Urinary bladder (tissue), 4 donors: ENCODE results near the gene NLGN4Y. TPM values are rescaled to one million over a fixed set of nuclear protein-coding genes. Genes with fewer than 3 reads are reported as not detected.
"Not testable (repeated sequence)": the region's sequence is repeated elsewhere in the genome, so short reads cannot be mapped to it uniquely, and the experiment has no call there.

ENCODE experiments used
- DNase-seq: peaks from one replicate; pipeline ENCODE4 v3.0.0-alpha.2; 2015; ENCODE audit errors: extremely low spot score
- H3K27ac ChIP-seq: one replicate; pipeline ENCODE4 v1.5.1; 2013; ENCODE audit warnings: low read depth, mild to moderate bottlenecking, moderate library complexity
- H3K36me3 ChIP-seq: one replicate; pipeline ENCODE4 v1.6.1; 2013; ENCODE audit warnings: mild to moderate bottlenecking, moderate library complexity; ENCODE audit not compliant: insufficient read depth
- H3K4me1 ChIP-seq: one replicate; pipeline ENCODE4 v1.6.1; 2013; ENCODE audit warnings: mild to moderate bottlenecking, moderate library complexity; ENCODE audit not compliant: insufficient read depth
- H3K4me3 ChIP-seq: one replicate; pipeline ENCODE4 v1.5.1; 2013; ENCODE audit warnings: low read depth, low read length
- WGBS: extraction: QIAGEN DNeasy Blood & Tissue Kit; methylation state at CpG from one replicate; pipeline ENCODE4 v1.1.7; 2013; 5-methylcytosine and 5-hydroxymethylcytosine counted together
- polyA plus RNA-seq: library from polyadenylated mRNA; stranded (reverse); fragments of 200-250 nt; gene quantifications from one replicate; pipeline ENCODE4 v1.2.3, GENCODE V29; 2013
- total RNA-seq: library from RNA; depleted of rRNA; stranded (reverse); fragments of >200 nt; gene quantifications from one replicate; pipeline ENCODE4 v1.2.3, GENCODE V29; 2014
- donor health status: healthy with polysubstance abuse.
- donor health status: healthy.

The NLGN4Y gene
- total and polyA plus RNA-seq, 2 donors = 0.05 to 9.4 TPM

DNA sequence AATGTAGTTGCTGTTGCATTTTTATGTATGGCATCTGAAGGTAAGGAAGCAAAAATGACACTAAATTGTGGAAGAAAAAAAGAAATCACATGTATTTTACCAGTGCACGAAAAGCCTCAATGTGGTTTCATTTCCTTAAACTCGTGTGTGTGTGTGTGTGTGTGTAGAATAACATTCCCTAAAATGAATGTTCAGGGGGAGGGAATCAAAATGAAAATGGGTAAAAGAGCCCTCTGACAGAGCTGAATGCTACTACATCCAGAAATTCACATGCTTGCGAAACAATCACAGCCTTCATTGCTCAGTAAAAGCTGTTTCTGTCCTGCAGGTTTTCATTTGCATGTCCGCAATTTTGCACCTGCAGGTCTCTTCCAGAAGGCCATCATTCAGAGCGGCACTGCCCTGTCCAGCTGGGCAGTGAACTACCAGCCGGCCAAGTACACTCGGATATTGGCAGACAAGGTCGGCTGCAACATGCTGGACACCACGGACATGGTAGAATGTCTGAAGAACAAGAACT lies 305.1 kb downstream of the NLGN4Y start:
- H3K4me1 ChIP-seq = no peaks in the 10 kb centered on the region
- no peak overlapping the region for H3K4me3 ChIP-seq
- H3K36me3 ChIP-seq = no peaks in the 10 kb centered on the region
- no peak for DNase-seq
- no peak overlapping the region for H3K27ac ChIP-seq
- WGBS = 92% methylated on average over 9 of the region's 9 CpGs

DNA sequence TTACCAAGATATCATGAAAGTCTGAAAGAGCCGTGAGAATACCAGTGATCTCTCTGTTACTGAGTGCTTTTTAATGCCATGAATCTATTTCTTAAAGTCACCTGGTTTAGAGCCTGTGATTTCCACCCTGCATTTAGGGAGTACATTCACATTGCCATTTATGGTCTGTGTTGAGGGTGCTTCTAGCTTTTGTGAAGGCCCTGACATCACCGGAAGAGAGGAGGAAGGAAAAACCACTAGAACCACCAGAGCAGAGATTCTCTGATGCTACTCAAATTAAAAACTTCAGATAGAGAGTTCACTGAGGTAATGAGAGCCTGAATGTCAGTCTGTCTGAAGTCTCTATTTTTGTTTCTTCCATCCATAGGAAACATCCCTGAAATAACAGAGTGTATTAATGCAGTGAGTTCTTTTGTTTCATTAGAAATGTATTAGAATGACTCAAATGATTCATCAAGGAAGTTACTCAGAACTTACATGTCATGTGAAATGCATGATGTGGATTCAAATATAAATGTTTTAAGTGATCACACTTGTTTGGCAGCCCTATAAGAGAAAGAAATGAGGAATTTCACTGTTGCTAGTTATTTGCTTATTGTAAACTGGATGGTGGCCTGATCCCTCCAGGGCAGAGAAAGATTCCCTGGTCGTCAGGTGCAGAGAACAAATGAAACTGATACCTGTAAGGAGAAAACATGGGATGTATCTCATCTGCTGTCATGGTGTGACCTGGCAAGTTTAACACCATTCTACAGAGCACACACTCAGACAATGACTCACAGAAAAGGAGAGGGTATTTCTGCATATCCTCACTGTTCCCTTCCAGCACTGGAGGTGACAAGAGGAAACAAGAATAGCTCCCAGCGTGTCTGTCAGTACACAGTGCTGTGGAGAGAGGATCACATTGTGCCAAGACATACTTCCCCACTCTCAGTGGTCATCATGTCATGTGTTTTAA lies 310.1 kb downstream of the NLGN4Y start:
- DNase-seq = no peak
- H3K36me3 ChIP-seq = no peaks in the 10 kb centered on the region
- no peak overlapping the region for H3K4me3 ChIP-seq
- no peaks in the 10 kb centered on the region for H3K4me1 ChIP-seq
- 64% methylated on average over 4 of the region's 4 CpGs for WGBS
- H3K27ac ChIP-seq = no peak overlapping the region

DNA sequence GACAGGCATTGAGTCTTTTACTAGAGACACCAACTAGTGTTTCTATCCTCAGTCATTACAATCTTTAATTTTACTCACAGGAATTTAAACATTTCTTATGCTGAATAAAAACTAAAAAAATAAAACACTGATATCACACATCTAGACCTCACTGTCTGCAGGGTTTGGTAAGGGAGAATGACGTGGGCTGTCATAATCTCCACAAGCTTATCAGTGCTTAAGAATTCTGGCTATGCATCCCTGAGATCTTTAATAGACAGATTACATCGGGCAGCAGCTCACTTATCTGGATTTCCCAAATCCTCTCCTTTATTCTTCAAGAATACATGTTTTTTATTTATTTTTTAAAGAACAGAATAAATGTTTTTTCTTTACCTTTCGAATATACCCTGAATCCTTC lies 313.1 kb downstream of the NLGN4Y start:
- DNase-seq = no peak
- no peak overlapping the region for H3K4me3 ChIP-seq
- no peaks in the 10 kb centered on the region for H3K36me3 ChIP-seq
- no peak overlapping the region for H3K27ac ChIP-seq
- H3K4me1 ChIP-seq = no peaks in the 10 kb centered on the region
- 52% methylated on average over 3 of the region's 3 CpGs for WGBS

DNA sequence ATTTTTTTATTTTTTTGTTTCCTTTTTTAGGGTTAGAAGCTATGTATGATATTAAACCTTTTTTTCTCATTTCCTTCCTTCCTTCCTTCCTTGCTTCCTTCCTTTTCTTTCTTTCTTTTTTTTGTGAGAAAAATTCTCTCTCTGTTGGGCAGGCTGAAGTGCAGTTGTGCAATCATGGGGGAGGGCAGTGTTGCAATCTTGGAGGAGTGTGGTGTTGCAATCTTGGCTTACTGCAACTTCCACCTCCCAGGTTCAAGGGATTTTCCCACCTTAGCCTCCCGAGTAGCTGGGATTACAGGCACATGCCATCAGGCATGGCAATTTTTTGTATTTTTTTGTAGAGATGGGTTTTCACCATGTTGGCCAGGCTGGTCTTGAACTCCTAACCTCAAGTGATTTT lies 326.4 kb downstream of the NLGN4Y start:
- no peaks in the 10 kb centered on the region for H3K4me1 ChIP-seq
- no peak overlapping the region for H3K27ac ChIP-seq
- no peaks in the 10 kb centered on the region for H3K36me3 ChIP-seq
- H3K4me3 ChIP-seq = no peak overlapping the region
- 74% methylated on average over 1 of the region's 1 CpG for WGBS
- DNase-seq = no peak

DNA sequence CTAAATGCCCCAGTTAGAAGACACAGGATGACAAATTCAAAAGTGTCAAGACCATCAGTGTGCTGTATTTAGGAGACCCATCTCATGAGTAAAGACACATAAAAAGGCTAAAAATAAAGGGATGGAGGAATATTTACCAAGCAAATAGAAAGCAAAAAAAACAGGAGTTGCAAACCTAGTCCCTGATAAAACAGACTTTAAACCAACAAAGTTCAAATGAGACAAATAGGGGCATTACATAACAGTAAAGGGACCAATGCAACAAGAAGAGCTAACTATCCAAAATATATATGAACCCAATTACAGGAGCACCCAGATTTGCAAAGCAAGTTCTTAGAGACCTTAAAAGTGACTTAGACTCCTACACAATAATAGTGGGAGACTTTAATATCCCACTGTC lies 336.1 kb downstream of the NLGN4Y start:
- no peak for DNase-seq
- Histone ChIP-seq H3K4me1 (no peaks in the 10 kb centered on the region), H3K36me3 (no peaks in the 10 kb centered on the region)

DNA sequence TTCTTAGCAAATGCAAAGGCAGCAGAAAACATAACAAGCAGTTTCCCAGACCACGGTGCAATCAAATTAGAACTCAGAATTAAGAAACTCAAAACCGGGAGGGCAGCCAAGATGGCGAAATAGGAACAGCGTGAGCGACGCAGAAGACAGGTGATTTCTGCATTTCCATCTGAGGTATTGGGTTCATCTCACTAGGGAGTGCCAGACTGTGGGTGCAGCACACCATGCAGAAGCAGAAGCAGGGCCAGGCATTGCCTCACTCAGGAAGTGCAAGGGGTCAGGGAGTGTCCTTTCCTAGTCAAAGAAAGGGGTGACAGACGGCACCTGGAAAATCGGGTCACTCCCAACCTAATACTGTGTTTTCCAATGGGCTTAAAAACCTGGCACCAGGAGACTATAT lies 336.7 kb downstream of the NLGN4Y start:
- not testable (repeated sequence) for DNase-seq, H3K4me3 ChIP-seq, H3K36me3 ChIP-seq, H3K4me1 ChIP-seq, H3K27ac ChIP-seq
- WGBS = 70% methylated on average over 8 of the region's 8 CpGs

More for the DNA sequence above, 336.1 kb downstream of the NLGN4Y start:
- Histone ChIP-seq H3K27ac (no peak overlapping the region), H3K4me3 (no peak overlapping the region)

DNA sequence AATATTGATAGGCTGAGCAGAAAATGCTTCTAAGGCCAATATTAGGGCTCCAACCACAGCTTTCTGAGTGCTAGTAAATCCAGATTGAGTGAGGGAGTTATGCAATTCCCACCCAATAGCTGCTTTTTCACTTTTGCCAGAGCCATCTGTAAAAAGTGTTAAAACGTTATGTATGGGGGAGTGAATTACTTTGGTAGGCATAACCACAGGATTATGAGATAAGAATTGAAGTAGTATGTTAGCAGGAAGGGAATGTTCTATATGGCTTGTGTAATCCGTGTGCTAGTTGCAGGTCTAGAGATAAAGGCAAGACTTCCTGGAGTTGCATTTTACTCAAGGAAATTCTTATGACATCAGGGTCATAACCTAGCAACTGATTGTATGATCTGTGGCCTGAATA lies 347.6 kb downstream of the NLGN4Y start:
- Histone ChIP-seq H3K27ac (no peak overlapping the region), H3K36me3 (no peaks in the 10 kb centered on the region), H3K4me3 (no peak overlapping the region), H3K4me1 (no peaks in the 10 kb centered on the region)
- WGBS = 29% methylated on average over 2 of the region's 2 CpGs
- no peak for DNase-seq
